ENCODE measurements around the gene CCR7. TPM values are rescaled to one million over a fixed set of nuclear protein-coding genes. Genes with fewer than 3 reads are reported as not detected.
"Not testable (repeated sequence)": the region's sequence is repeated elsewhere in the genome, so short reads cannot be mapped to it uniquely, and the experiment has no call there.

The CCR7 gene
- total and polyA plus RNA-seq, 7 experiments from 2014 or later: 153 to 2,301 (median 633) TPM

- Mint-ChIP-seq H3K27me3 (no peaks in the 10 kb centered on the region), H3K36me3 (peaks cover 0 to 20% (median 6%) of the 10 kb centered on the region in 5 donors), H3K27ac (peak overlapping the region; percentile 75 to 100 (median 93)), H3K9me3 (peaks cover 0 to 10% (median 0%) of the 10 kb centered on the region in 11 donors), H3K4me1 (peaks cover 46 to 94% (median 89%) of the 10 kb centered on the region in 7 donors), H3K4me3 (peak overlapping the region; percentile 33 to 99 (median 64))
- Histone ChIP-seq H3K9me3 (ENCODE audit: control insufficient read depth in 2 of 3, low read length in 3 of 3) (no peaks in the 10 kb centered on the region), H3K36me3 (ENCODE audit: control insufficient read depth in 2 of 3, insufficient read depth in 3 of 3, low read length in 3 of 3) (peaks cover 0 to 7% (median 0%) of the 10 kb centered on the region in 3 experiments), H3K4me3 (ENCODE audit: low read length) (no peak overlapping the region), H3K27ac (ENCODE audit: low read depth, low read length) (peak overlapping the region; percentile 63), H3K27me3 (ENCODE audit: control insufficient read depth in 2 of 2, insufficient read depth in 2 of 2, low read length in 2 of 2) (no peaks in the 10 kb centered on the region), H3K4me1 (ENCODE audit: control insufficient read depth in 2 of 2, insufficient read depth in 2 of 2, low read length in 2 of 2) (peaks cover 51 to 81% of the 10 kb centered on the region in 2 donors)
- ChIA-PET CTCF (interaction anchor here (0.6 to 8.3 kb wide), 11 partner anchors 9 to 1118 kb away, joined by 3 to 67 read pairs (median 4); partner anchors contain the start of gene CCR7), POLR2A (interaction anchor here (0.5 to 45.4 kb wide), 21 partner anchors 0 to 543 kb away, joined by 3 to 2132 read pairs (median 5); partner anchors contain the start of genes CCR7 and SMARCE1)
- no peak for DNase-seq
- intact Hi-C loops (cut with micrococcal nuclease): loop anchor here in 1 of 2 donors (1.0 to 5.0 kb wide), 4 partner anchors 8 to 226 kb away; no protein-coding TSS in a partner anchor
- peak; percentile 4 for ATAC-seq
Observed at GRCh38 chr17:40547785-40548478, 17.3 kb downstream of the CCR7 start.

- DNase-seq: peak in 8 of 9 donors; percentile 56 to 84 (median 80)
- no peaks in the 10 kb centered on the region for H3K27me3 ChIP-seq (ENCODE audit: control insufficient read depth in 2 of 2, insufficient read depth in 2 of 2, low read length in 2 of 2)
- peaks cover 52 to 81% of the 10 kb centered on the region in 2 donors for H3K4me1 ChIP-seq (ENCODE audit: control insufficient read depth in 2 of 2, insufficient read depth in 2 of 2, low read length in 2 of 2)
- Mint-ChIP-seq H3K4me3 (peak overlapping the region; percentile 33 to 99 (median 63)), H3K9me3 (peaks cover 0 to 8% (median 0%) of the 10 kb centered on the region in 11 donors), H3K27me3 (no peaks in the 10 kb centered on the region), H3K27ac (peak overlapping the region; percentile 75 to 100 (median 93)), H3K4me1 (peaks cover 46 to 94% (median 89%) of the 10 kb centered on the region in 7 donors), H3K36me3 (peaks cover 0 to 13% (median 0%) of the 10 kb centered on the region in 5 donors)
- POLR2A ChIA-PET: interaction anchor here (0.7 to 45.4 kb wide), 18 partner anchors 0 to 272 kb away, joined by 3 to 2132 read pairs (median 5); partner anchors contain the start of genes CCR7 and SMARCE1
- ATAC-seq: peak; percentile 74
- no peak overlapping the region for H3K4me3 ChIP-seq (ENCODE audit: low read length)
- no peaks in the 10 kb centered on the region for H3K36me3 ChIP-seq (ENCODE audit: control insufficient read depth in 2 of 3, insufficient read depth in 3 of 3, low read length in 3 of 3)
- CTCF ChIA-PET: interaction anchor here (0.6 to 8.3 kb wide), 7 partner anchors 8 to 148 kb away, joined by 3 to 67 read pairs (median 9); partner anchors contain the start of gene CCR7
- peak overlapping the region; percentile 63 for H3K27ac ChIP-seq (ENCODE audit: low read depth, low read length)
- H3K9me3 ChIP-seq (ENCODE audit: control insufficient read depth in 2 of 3, low read length in 3 of 3): no peaks in the 10 kb centered on the region
- intact Hi-C loops (cut with micrococcal nuclease): loop anchor here in 1 of 2 donors (1.0 to 5.0 kb wide), 4 partner anchors 9 to 225 kb away; no protein-coding TSS in a partner anchor
Observed at GRCh38 chr17:40547079-40547784, 18.0 kb downstream of the CCR7 start.

GRCh38 chr17:40546497-40546896 is 18.8 kb downstream of the CCR7 start:
- Mint-ChIP-seq H3K4me1 (peaks cover 52 to 94% (median 89%) of the 10 kb centered on the region in 7 donors), H3K36me3 (peaks cover 0 to 10% (median 0%) of the 10 kb centered on the region in 5 donors), H3K27ac (peak overlapping the region in 8 of 9 donors; percentile 70 to 100 (median 84)), H3K4me3 (peak overlapping the region in 4 of 10 donors; percentile 37 to 99 (median 48))
- intact Hi-C loops (cut with micrococcal nuclease): loop anchor here in 1 of 2 donors (2.0 to 5.0 kb wide), 2 partner anchors 14 to 224 kb away; no protein-coding TSS in a partner anchor
- not testable (repeated sequence) for H3K9me3 Mint-ChIP-seq; H3K4me3 ChIP-seq (ENCODE audit: low read length); ATAC-seq; DNase-seq; H3K27me3 Mint-ChIP-seq; H3K9me3 ChIP-seq (ENCODE audit: control insufficient read depth in 2 of 3, low read length in 3 of 3); H3K27ac ChIP-seq (ENCODE audit: low read depth, low read length); H3K27me3 ChIP-seq (ENCODE audit: control insufficient read depth in 2 of 2, insufficient read depth in 2 of 2, low read length in 2 of 2); H3K36me3 ChIP-seq (ENCODE audit: control insufficient read depth in 2 of 3, insufficient read depth in 3 of 3, low read length in 3 of 3)
- peaks cover 59 to 86% of the 10 kb centered on the region in 2 donors for H3K4me1 ChIP-seq (ENCODE audit: control insufficient read depth in 2 of 2, insufficient read depth in 2 of 2, low read length in 2 of 2)
- ChIA-PET POLR2A (interaction anchor here (1.0 to 45.4 kb wide), 8 partner anchors 1 to 219 kb away, joined by 4 to 2132 read pairs (median 8); partner anchors contain the start of gene CCR7), CTCF (interaction anchor here (2.9 kb wide), 1 partner anchor 13 kb away, joined by 17 read pairs; no protein-coding TSS in a partner anchor)

- H3K27ac Mint-ChIP-seq: peak overlapping the region in 6 of 9 donors; percentile 72 to 100 (median 80)
- intact Hi-C loops (cut with micrococcal nuclease): loop anchor here in 1 of 2 donors (2.0 to 5.0 kb wide), 2 partner anchors 15 to 223 kb away; no protein-coding TSS in a partner anchor
Observed at GRCh38 chr17:40545660-40546059, 19.6 kb downstream of the CCR7 start.

GRCh38 chr17:40542558-40543411 is 22.5 kb downstream of the CCR7 start:
- no peak overlapping the region for H3K4me3 ChIP-seq (ENCODE audit: low read length)
- ChIA-PET CTCF (interaction anchor here (1.0 to 2.5 kb wide), 2 partner anchors 9 to 72 kb away, joined by 3 to 6 read pairs; no protein-coding TSS in a partner anchor), POLR2A (interaction anchor here (0.5 to 45.4 kb wide), 9 partner anchors 9 to 1424 kb away, joined by 3 to 2132 read pairs (median 4); partner anchors contain the start of genes CCR7 and CNP)
- Mint-ChIP-seq H3K9me3 (no peaks in the 10 kb centered on the region), H3K27ac (peak overlapping the region; percentile 70 to 97 (median 92)), H3K4me1 (peaks cover 60 to 94% (median 89%) of the 10 kb centered on the region in 7 donors), H3K27me3 (no peaks in the 10 kb centered on the region), H3K4me3 (peak overlapping the region; percentile 16 to 87 (median 67)), H3K36me3 (peaks cover 0 to 12% (median 0%) of the 10 kb centered on the region in 5 donors)
- no peaks in the 10 kb centered on the region for H3K27me3 ChIP-seq (ENCODE audit: control insufficient read depth in 2 of 2, insufficient read depth in 2 of 2, low read length in 2 of 2)
- DNase-seq (peak in 3 of 9 donors; percentile 5 to 57 (median 57)), ATAC-seq (no peak)
- no peaks in the 10 kb centered on the region for H3K9me3 ChIP-seq (ENCODE audit: control insufficient read depth in 2 of 3, low read length in 3 of 3)
- peaks cover 69 to 84% of the 10 kb centered on the region in 2 donors for H3K4me1 ChIP-seq (ENCODE audit: control insufficient read depth in 2 of 2, insufficient read depth in 2 of 2, low read length in 2 of 2)
- intact Hi-C loops (cut with micrococcal nuclease): no loop called here
- H3K36me3 ChIP-seq (ENCODE audit: control insufficient read depth in 2 of 3, insufficient read depth in 3 of 3, low read length in 3 of 3): no peaks in the 10 kb centered on the region
- peak overlapping the region; percentile 6 for H3K27ac ChIP-seq (ENCODE audit: low read depth, low read length)

More at GRCh38 chr17:40545660-40546059, 19.6 kb downstream of the CCR7 start:
- peaks cover 63 to 87% of the 10 kb centered on the region in 2 donors for H3K4me1 ChIP-seq (ENCODE audit: control insufficient read depth in 2 of 2, insufficient read depth in 2 of 2, low read length in 2 of 2)
- no peak overlapping the region for H3K27ac ChIP-seq (ENCODE audit: low read depth, low read length)
- H3K36me3 ChIP-seq (ENCODE audit: control insufficient read depth in 2 of 3, insufficient read depth in 3 of 3, low read length in 3 of 3): no peaks in the 10 kb centered on the region
- H3K4me3 Mint-ChIP-seq: peak overlapping the region in 5 of 10 donors; percentile 31 to 99 (median 48)
- peaks cover 0 to 4% (median 0%) of the 10 kb centered on the region in 11 donors for H3K9me3 Mint-ChIP-seq
- ChIA-PET CTCF (no interaction called here), POLR2A (interaction anchor here (1.3 to 45.4 kb wide), 3 partner anchors 12 to 70 kb away, joined by 5 to 2132 read pairs (median 1524); partner anchors contain the start of gene CCR7)
- H3K27me3 ChIP-seq (ENCODE audit: control insufficient read depth in 2 of 2, insufficient read depth in 2 of 2, low read length in 2 of 2): no peaks in the 10 kb centered on the region
- H3K27me3 Mint-ChIP-seq: no peaks in the 10 kb centered on the region
- H3K4me3 ChIP-seq (ENCODE audit: low read length): no peak overlapping the region
- peaks cover 58 to 94% (median 89%) of the 10 kb centered on the region in 7 donors for H3K4me1 Mint-ChIP-seq
- no peak for ATAC-seq
- no peaks in the 10 kb centered on the region for H3K9me3 ChIP-seq (ENCODE audit: control insufficient read depth in 2 of 3, low read length in 3 of 3)
- peaks cover 0 to 8% (median 0%) of the 10 kb centered on the region in 5 donors for H3K36me3 Mint-ChIP-seq
- peak in 1 of 9 donors; percentile 19 for DNase-seq
